Endothelial cell of umbilical vein (primary cell): ENCODE results near the gene DPH1. TPM values are rescaled to one million over a fixed set of nuclear protein-coding genes. Genes with fewer than 3 reads are reported as not detected.

Experiments used
- BruUV-seq: library from RNA; stranded (reverse); fragments of 400-500 nt; replicated peaks from 2 replicates; lab custom pipeline; 2021; lab: Mats Ljungman, UMichigan
- CTCF ChIA-PET: fragments of 300-600, 350-600 bp; sonication (Branson Sonifier 250); formaldehyde crosslinking; loops from one replicate; lab custom pipeline; 2021; ENCODE audit warnings: antibody characterized with exemption, inconsistent platforms; lab: Charles Lee
- POLR2A ChIA-PET: fragments of 300-600, 350-600 bp; sonication (Branson Sonifier 250); formaldehyde crosslinking; loops from one replicate; lab custom pipeline; 2021; ENCODE audit warnings: antibody characterized with exemption, inconsistent platforms; lab: Charles Lee
- DNase-seq: peaks from one replicate; pipeline ENCODE4 v3.0.0-alpha.2; 2011; ENCODE audit warnings: low read depth, low spot score
- FAIRE-seq: peaks from 2 replicates; lab custom pipeline; 2011; peaks lifted over from hg19 to GRCh38; lab: Jason Lieb, UNC
- H2AFZ ChIP-seq: 2 replicates; pipeline ENCODE4 v1.6.0; 2012; ENCODE audit warnings: low read depth, low read length, control low read depth, inconsistent platforms
- H3K27ac ChIP-seq: 2 replicates; pipeline ENCODE4 v1.5.1; 2011; ENCODE audit warnings: low read depth, mild to moderate bottlenecking, control low read depth, low read length, moderate library complexity; ENCODE audit not compliant: insufficient read depth
- H3K27me3 ChIP-seq, 2 experiments: 2 replicates each; pipeline versions ENCODE4 v1.6.0 to v1.6.1; 2011; ENCODE audit warnings: low read length in 2 of 2, mixed read lengths in 1 of 2; ENCODE audit not compliant: control insufficient read depth in 2 of 2, insufficient read depth in 2 of 2
- H3K36me3 ChIP-seq, 2 experiments: 2 replicates in 1 of 2; 3 replicates in 1 of 2; pipeline ENCODE4 v1.5.1; 2011; ENCODE audit warnings: low read length in 2 of 2, mild to moderate bottlenecking in 1 of 2, moderate library complexity in 1 of 2; ENCODE audit not compliant: control insufficient read depth in 2 of 2, insufficient read depth in 2 of 2; ENCODE audit errors: extremely low read depth in 1 of 2
- H3K4me1 ChIP-seq: 3 replicates; pipeline ENCODE4 v1.5.1; 2011; ENCODE audit warnings: mild to moderate bottlenecking, low read length; ENCODE audit not compliant: control insufficient read depth, insufficient read depth; ENCODE audit errors: extremely low read depth
- H3K4me2 ChIP-seq: 2 replicates; pipeline ENCODE4 v1.6.1; 2011; ENCODE audit warnings: low read length, control low read depth, mixed read lengths; ENCODE audit not compliant: insufficient read depth
- H3K4me3 ChIP-seq, 3 experiments: fragments of 200-600 bp in 1 of 3; sonication (generic), shearing (Covaris generic) in 1 of 3; replicated peaks in 1 of 3; 2 replicates each; pipeline ENCODE4 v1.5.1; 2011 to 2016; ENCODE audit warnings: control low read depth in 3 of 3, low read length in 3 of 3, mild to moderate bottlenecking in 2 of 3, inconsistent platforms in 1 of 3, low read depth in 1 of 3, moderate library complexity in 1 of 3; ENCODE audit not compliant: insufficient read depth in 1 of 3
- H3K79me2 ChIP-seq: 2 replicates; pipeline ENCODE4 v1.6.0; 2012; ENCODE audit warnings: low read length, inconsistent platforms; ENCODE audit not compliant: control insufficient read depth, insufficient read depth
- H3K9ac ChIP-seq: replicated peaks from 2 replicates; pipeline ENCODE3; 2011; ENCODE audit warnings: low read length, control low read depth; ENCODE audit not compliant: insufficient read depth; ENCODE audit errors: extremely low read depth
- H3K9me1 ChIP-seq: replicated peaks from 3 replicates; pipeline ENCODE4 v1.6.0; 2011; ENCODE audit warnings: mild to moderate bottlenecking, low read length; ENCODE audit not compliant: control insufficient read depth, insufficient read depth; ENCODE audit errors: extremely low read depth
- H3K9me3 ChIP-seq: replicated peaks from 2 replicates; pipeline ENCODE4 v1.5.1; 2012; ENCODE audit warnings: low read length, inconsistent platforms; ENCODE audit not compliant: control insufficient read depth, insufficient read depth
- H4K20me1 ChIP-seq: replicated peaks from 2 replicates; pipeline ENCODE3; 2011; ENCODE audit warnings: mild to moderate bottlenecking, low read length; ENCODE audit not compliant: control insufficient read depth, insufficient read depth; ENCODE audit errors: extremely low read depth
- CTCF ChIP-seq, 2 donors: IDR thresholded peaks; 1 replicate in 1 of 2; 2 replicates in 1 of 2; pipeline ENCODE4 v1.5.1; 2011; ENCODE audit warnings: low read length in 2 of 2, mild to moderate bottlenecking in 2 of 2, moderate library complexity in 2 of 2, control low read depth in 1 of 2, inconsistent platforms in 1 of 2, low read depth in 1 of 2; ENCODE audit not compliant: insufficient read depth in 1 of 2; ENCODE audit errors: extremely low read depth in 1 of 2
- EZH2 ChIP-seq: IDR thresholded peaks from 2 replicates; pipeline ENCODE4 v1.6.1; 2012; ENCODE audit warnings: borderline replicate concordance, low read depth, mild to moderate bottlenecking, moderate library complexity, low read length, inconsistent platforms; ENCODE audit not compliant: severe bottlenecking
- GATA2 ChIP-seq: IDR thresholded peaks from 2 replicates; pipeline ENCODE4 v1.7.0; 2011; ENCODE audit warnings: low read depth, mild to moderate bottlenecking, moderate library complexity, mixed read lengths, low read length; ENCODE audit not compliant: insufficient read length, insufficient read depth
- JUN ChIP-seq: IDR thresholded peaks from 2 replicates; pipeline ENCODE4 v1.6.1; 2011; ENCODE audit warnings: borderline replicate concordance, low read depth; ENCODE audit not compliant: insufficient read length, insufficient read depth
- MYC ChIP-seq: IDR thresholded peaks from one replicate; pipeline ENCODE4 v1.6.1; 2011; ENCODE audit warnings: mild to moderate bottlenecking, low read depth, low read length
- POLR2AphosphoS5 ChIP-seq: IDR thresholded peaks from 2 replicates; pipeline ENCODE4 v1.6.1; 2012; ENCODE audit warnings: low read depth, mild to moderate bottlenecking, control low read depth, low read length, moderate library complexity; ENCODE audit not compliant: insufficient read depth
- dilution Hi-C: fragments of 300-500 bp; cut with MboI; formaldehyde crosslinking; loops from one replicate; pipeline ENCODE4 v1.15.0; 2019; ENCODE audit warnings: low sequenced_read_pairs; ENCODE audit not compliant: extremely low pct_ligation_motif_present
- intact Hi-C: fragments of 100-400 bp; cut with micrococcal nuclease; formaldehyde crosslinking; loops from one replicate; pipeline ENCODE4 v1.10.0; 2022
- polyA plus RNA-seq, 4 experiments: library from polyadenylated mRNA; depleted of rRNA in 3 of 4; stranded (reverse) in 3 of 4; unstranded in 1 of 4; fragments of >200 nt; gene quantifications; 2 replicates each; pipeline versions ENCODE4 v1.2.1 to v1.2.3, GENCODE V29; 2011 to 2012; ENCODE audit warnings: missing spikeins in 1 of 4
- total RNA-seq: library from RNA; stranded (reverse); gene quantifications from 2 replicates; pipeline ENCODE4 v1.2.3, GENCODE V29; 2021
- TF ChIP-seq, protein P1 (sequence below): IDR thresholded peaks from 2 replicates; pipeline ENCODE4 v1.6.1; 2011; ENCODE audit not compliant: insufficient read depth, insufficient read length

DPH1 gene
- total and polyA plus RNA-seq, 2 donors (not counting 3 experiments of a cell fraction or from before 2014, with no cell fraction given) = 37.8 to 45.6 TPM

DNA sequence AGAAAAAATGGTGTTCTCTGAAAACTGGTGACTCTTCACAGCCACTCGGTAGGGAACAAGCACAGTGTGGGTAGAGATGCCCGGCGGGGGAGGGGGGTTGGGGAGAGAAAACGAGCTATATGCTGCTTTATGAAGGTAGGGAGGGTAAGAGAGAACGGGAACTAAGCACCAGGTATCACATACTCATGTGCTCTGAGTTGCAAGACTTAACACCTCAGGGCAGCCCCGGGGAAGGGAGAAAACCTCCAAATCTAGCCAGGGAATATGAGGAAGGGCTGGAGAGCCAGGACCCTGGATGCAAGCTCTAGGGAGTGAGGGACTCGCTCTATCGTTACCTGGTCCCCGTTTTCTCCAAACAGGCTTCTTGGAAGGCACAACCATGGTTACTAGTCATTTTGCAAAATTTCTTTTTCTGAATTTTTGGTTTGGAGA lies 60.3 kb downstream of the DPH1 start:
- H3K79me2 ChIP-seq = no peaks in the 10 kb centered on the region
- ChIA-PET POLR2A (interaction anchor here (0.7 to 1.1 kb wide), 3 partner anchors 82 to 140 kb away, joined by 4 read pairs; no protein-coding TSS in a partner anchor), CTCF (interaction anchor here (1.0 to 9.2 kb wide), 15 partner anchors 13 to 155 kb away, joined by 3 to 76 read pairs (median 8); partner anchors contain the start of gene HIC1)
- peaks cover 59% of the 10 kb centered on the region for H3K4me1 ChIP-seq
- no TSS peak for BruUV-seq
- no peaks in the 10 kb centered on the region for H4K20me1 ChIP-seq
- no peak overlapping the region for H3K4me3 ChIP-seq
- no peak for TF ChIP-seq CTCF (IDR thresholded peaks at IDR 0.05; ENCODE audit: extremely low read depth in 1 of 2, insufficient read depth in 1 of 2, low read depth in 1 of 2, low read length in 2 of 2)
- TF ChIP-seq, protein P1, sequence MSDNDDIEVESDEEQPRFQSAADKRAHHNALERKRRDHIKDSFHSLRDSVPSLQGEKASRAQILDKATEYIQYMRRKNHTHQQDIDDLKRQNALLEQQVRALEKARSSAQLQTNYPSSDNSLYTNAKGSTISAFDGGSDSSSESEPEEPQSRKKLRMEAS = no peak
- no peak for TF ChIP-seq POLR2AphosphoS5
- no peak for TF ChIP-seq GATA2
- no peak for TF ChIP-seq MYC
- TF ChIP-seq JUN = no peak
- no peak for TF ChIP-seq EZH2
- FAIRE-seq (no peak), DNase-seq (no peak)
- H3K9me1 ChIP-seq = no peaks in the 10 kb centered on the region
- H3K9me3 ChIP-seq = no peaks in the 10 kb centered on the region
- H3K9ac ChIP-seq = no peak overlapping the region
- peak overlapping the region; percentile 66 for H3K27ac ChIP-seq
- intact Hi-C loops (no loop called here), dilution Hi-C loops (no loop called here)
- no peaks in the 10 kb centered on the region for H3K36me3 ChIP-seq
- H3K27me3 ChIP-seq = no peaks in the 10 kb centered on the region
- H3K4me2 ChIP-seq = no peak overlapping the region
- no peak overlapping the region for H2AFZ ChIP-seq
